Natural killer cell (primary cell): Measurements from ENCODE around the gene DNAJC13. TPM values are rescaled to one million over a fixed set of nuclear protein-coding genes. Genes with fewer than 3 reads are reported as not detected.

Experiments used
- ATAC-seq, 3 donors: fragments of 150-1000 bp in 2 of 3; fragments of 200-7000 bp in 1 of 3; cut with Tn5 transposase; 1 replicate in 1 of 3; 2 replicates in 2 of 3; pipeline ENCODE4 v1.10.0; 2021; ENCODE audit warnings: mild to moderate bottlenecking in 2 of 3, moderate library complexity in 2 of 3
- DNase-seq, 2 donors: peaks; one replicate each; pipeline versions ENCODE4 v3.0.0 to v3.0.0-alpha.2; 2013 to 2021; ENCODE audit warnings: mixed read lengths in 1 of 2
- H3K27ac ChIP-seq: one replicate; pipeline ENCODE4 v1.5.1; 2013; ENCODE audit warnings: mild to moderate bottlenecking, low read length
- H3K27me3 ChIP-seq: one replicate; pipeline ENCODE4 v1.6.1; 2013; ENCODE audit warnings: low read length; ENCODE audit not compliant: control insufficient read depth, insufficient read depth
- H3K36me3 ChIP-seq: one replicate; pipeline ENCODE4 v1.6.1; 2013; ENCODE audit warnings: low read length; ENCODE audit not compliant: control insufficient read depth, insufficient read depth
- H3K4me1 ChIP-seq: one replicate; pipeline ENCODE4 v1.6.1; 2013; ENCODE audit warnings: low read length; ENCODE audit not compliant: control insufficient read depth, insufficient read depth
- H3K4me3 ChIP-seq: one replicate; pipeline ENCODE4 v1.5.1; 2013; ENCODE audit warnings: low read length
- H3K9me3 ChIP-seq: one replicate; pipeline ENCODE4 v1.6.1; 2013; ENCODE audit warnings: low read length; ENCODE audit not compliant: control insufficient read depth, insufficient read depth
- H3K27ac Mint-ChIP-seq, 2 donors: one replicate each; pipeline ENCODE4 v1.8.0; 2022; ENCODE audit warnings: mild to moderate bottlenecking in 2 of 2, mixed read lengths in 2 of 2, moderate library complexity in 1 of 2
- H3K27me3 Mint-ChIP-seq, 2 donors: one replicate each; pipeline ENCODE4 v1.8.0; 2022; ENCODE audit warnings: low read depth in 2 of 2, mixed read lengths in 2 of 2
- H3K36me3 Mint-ChIP-seq: one replicate; pipeline ENCODE4 v1.8.0; 2022; ENCODE audit warnings: mixed read lengths
- H3K4me1 Mint-ChIP-seq, 2 donors: one replicate each; pipeline ENCODE4 v1.8.0; 2022; ENCODE audit warnings: mixed read lengths in 2 of 2
- H3K4me3 Mint-ChIP-seq: one replicate; pipeline ENCODE4 v1.8.0; 2022; ENCODE audit warnings: mild to moderate bottlenecking, moderate library complexity, mixed read lengths
- H3K9me3 Mint-ChIP-seq, 2 donors: one replicate each; pipeline ENCODE4 v1.8.0; 2022; ENCODE audit warnings: mixed read lengths in 2 of 2
- WGBS: methylation state at CpG from one replicate; pipeline ENCODE4 v1.1.7; 2013; ENCODE audit warnings: missing lambda C conversion rate; ENCODE audit not compliant: insufficient coverage; 5-methylcytosine and 5-hydroxymethylcytosine counted together
- intact Hi-C: fragments of 100-400 bp; cut with micrococcal nuclease; formaldehyde crosslinking; loops from one replicate; pipeline ENCODE4 v1.14.2; 2022
- total RNA-seq, 4 donors: library from RNA; stranded (reverse); fragments of 120-200 nt in 1 of 4; gene quantifications; one replicate each; pipeline versions ENCODE4 v1.2.3 to v1.2.4, GENCODE V29; 2013 to 2022
- TF ChIP-seq, protein P1 (sequence below): fragments of 200-600 bp; IDR thresholded peaks from one replicate; pipeline ENCODE4 v1.8.0; 2022; ENCODE audit warnings: antibody characterized with exemption

Gene DNAJC13
- total RNA-seq, 3 donors from 2014 or later (not counting 1 experiment from before 2014, with no cell fraction given): 30.5 to 44.0 (median 42.9) TPM

DNA sequence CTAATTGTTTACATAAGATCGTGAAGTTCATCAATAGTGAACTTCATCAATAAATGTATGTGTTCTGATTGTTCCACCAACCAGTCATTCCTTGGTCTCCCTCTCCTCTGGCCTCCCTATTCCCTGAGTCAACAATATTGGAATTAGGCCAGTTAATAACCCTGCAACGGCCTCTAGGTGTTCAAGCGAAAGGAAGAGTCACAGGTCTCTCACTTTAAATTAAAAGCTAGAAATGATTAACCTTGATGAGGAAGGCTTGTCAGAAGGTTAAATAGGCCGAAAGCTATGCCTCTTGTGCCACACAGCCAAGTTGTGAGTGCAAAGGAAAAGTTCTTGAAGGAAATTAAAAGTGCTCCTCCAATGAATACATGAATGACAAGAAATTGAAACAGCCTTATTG, 90.4 kb downstream of the DNAJC13 start:
- no peaks in the 10 kb centered on the region for H3K4me1 ChIP-seq
- 100% methylated on average over 4 of the region's 4 CpGs for WGBS
- no peaks in the 10 kb centered on the region for H3K27me3 ChIP-seq
- ATAC-seq (no peak), DNase-seq (no peak)
- no peak overlapping the region for H3K27ac ChIP-seq
- no peaks in the 10 kb centered on the region for H3K9me3 ChIP-seq
- Mint-ChIP-seq H3K9me3 (no peaks in the 10 kb centered on the region), H3K4me3 (no peak overlapping the region), H3K27ac (no peak overlapping the region), H3K4me1 (no peaks in the 10 kb centered on the region), H3K27me3 (no peaks in the 10 kb centered on the region), H3K36me3 (peaks cover 35% of the 10 kb centered on the region)
- TF ChIP-seq, protein P1, sequence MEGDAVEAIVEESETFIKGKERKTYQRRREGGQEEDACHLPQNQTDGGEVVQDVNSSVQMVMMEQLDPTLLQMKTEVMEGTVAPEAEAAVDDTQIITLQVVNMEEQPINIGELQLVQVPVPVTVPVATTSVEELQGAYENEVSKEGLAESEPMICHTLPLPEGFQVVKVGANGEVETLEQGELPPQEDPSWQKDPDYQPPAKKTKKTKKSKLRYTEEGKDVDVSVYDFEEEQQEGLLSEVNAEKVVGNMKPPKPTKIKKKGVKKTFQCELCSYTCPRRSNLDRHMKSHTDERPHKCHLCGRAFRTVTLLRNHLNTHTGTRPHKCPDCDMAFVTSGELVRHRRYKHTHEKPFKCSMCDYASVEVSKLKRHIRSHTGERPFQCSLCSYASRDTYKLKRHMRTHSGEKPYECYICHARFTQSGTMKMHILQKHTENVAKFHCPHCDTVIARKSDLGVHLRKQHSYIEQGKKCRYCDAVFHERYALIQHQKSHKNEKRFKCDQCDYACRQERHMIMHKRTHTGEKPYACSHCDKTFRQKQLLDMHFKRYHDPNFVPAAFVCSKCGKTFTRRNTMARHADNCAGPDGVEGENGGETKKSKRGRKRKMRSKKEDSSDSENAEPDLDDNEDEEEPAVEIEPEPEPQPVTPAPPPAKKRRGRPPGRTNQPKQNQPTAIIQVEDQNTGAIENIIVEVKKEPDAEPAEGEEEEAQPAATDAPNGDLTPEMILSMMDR: no peak
- no peak overlapping the region for H3K4me3 ChIP-seq
- intact Hi-C loops: no loop called here
- peaks cover 85% of the 10 kb centered on the region for H3K36me3 ChIP-seq

DNA sequence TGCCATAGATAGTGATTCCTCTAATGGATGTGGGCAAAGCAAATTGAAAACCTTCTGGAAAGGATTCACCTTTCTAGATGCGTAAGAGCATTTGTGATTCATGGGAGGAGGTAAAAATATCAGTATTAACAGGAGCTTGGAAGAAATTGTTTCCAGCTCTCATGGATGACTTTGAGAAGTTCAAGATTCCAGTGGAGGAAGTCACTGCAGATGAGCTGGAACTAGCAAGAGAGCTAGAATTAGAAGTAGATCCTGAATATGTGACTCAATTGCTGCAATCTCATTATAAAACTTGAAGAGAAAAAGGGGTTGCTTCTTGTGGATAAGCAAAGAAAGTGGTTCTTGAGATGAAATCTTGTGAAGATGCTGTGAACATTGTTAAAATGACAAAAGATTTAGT, 91.8 kb downstream of the DNAJC13 start:
- peaks cover 27% of the 10 kb centered on the region for H3K36me3 Mint-ChIP-seq
- WGBS: 100% methylated on average over 1 of the region's 1 CpG
- peaks cover 85% of the 10 kb centered on the region for H3K36me3 ChIP-seq
- TF ChIP-seq, protein P1: no peak
- no peaks in the 10 kb centered on the region for H3K9me3 Mint-ChIP-seq
- DNase-seq: no peak
- H3K27ac ChIP-seq: no peak overlapping the region
- intact Hi-C loops: no loop called here
- H3K27ac Mint-ChIP-seq: no peak overlapping the region
- no peak overlapping the region for H3K4me3 Mint-ChIP-seq
- H3K4me3 ChIP-seq: no peak overlapping the region
- H3K27me3 ChIP-seq: no peaks in the 10 kb centered on the region
- no peaks in the 10 kb centered on the region for H3K27me3 Mint-ChIP-seq
- ATAC-seq: no peak
- H3K4me1 ChIP-seq: no peaks in the 10 kb centered on the region
- H3K4me1 Mint-ChIP-seq: no peaks in the 10 kb centered on the region
- H3K9me3 ChIP-seq: no peaks in the 10 kb centered on the region

DNA sequence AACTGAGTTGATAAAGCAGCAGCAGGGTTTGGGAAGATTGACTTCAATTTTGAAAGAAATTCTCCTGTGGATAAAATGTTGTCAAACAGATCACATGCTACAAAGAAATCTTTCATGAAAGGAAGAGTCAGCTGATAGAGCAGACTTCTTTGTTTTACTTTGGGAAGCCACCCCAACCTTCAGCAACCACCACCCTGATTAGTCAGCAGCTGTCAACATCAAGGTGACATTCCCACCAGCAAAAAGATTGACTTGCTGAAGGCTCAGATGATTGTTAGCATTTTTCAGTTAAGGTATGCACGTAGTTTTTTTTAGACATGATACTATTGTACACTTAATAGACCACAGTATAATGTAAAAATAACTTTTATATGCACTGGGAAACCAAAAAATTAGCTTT, 92.2 kb downstream of the DNAJC13 start:
- intact Hi-C loops: no loop called here
- Mint-ChIP-seq H3K9me3 (no peaks in the 10 kb centered on the region), H3K36me3 (peaks cover 30% of the 10 kb centered on the region), H3K4me1 (no peaks in the 10 kb centered on the region), H3K27me3 (no peaks in the 10 kb centered on the region), H3K27ac (no peak overlapping the region), H3K4me3 (no peak overlapping the region)
- TF ChIP-seq, protein P1: no peak
- Histone ChIP-seq H3K4me1 (no peaks in the 10 kb centered on the region), H3K27me3 (no peaks in the 10 kb centered on the region), H3K27ac (no peak overlapping the region), H3K36me3 (peaks cover 85% of the 10 kb centered on the region), H3K9me3 (no peaks in the 10 kb centered on the region), H3K4me3 (no peak overlapping the region)
- no peak for DNase-seq
- no peak for ATAC-seq
- WGBS: no CpG with 5 or more reads among the region's 1 CpG

DNA sequence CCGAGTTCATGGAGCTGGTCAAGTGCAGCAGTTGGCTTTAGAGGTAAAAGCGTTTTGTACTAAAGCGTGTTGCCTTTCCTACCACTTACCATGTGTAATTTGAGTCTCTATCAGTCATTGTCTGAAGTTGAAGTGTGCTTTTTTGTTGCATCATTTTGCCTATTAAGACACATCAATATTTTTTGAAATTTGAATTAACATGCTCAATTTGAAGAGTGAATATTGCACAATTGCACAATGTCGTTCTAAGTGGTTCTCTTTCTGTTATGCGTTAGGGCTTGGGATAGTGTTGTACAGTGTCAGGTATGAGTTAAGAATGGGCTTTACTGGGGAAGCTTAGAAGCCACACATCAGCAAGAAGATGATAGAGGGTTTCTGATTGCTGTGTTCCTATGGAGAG, 95.8 kb downstream of the DNAJC13 start:
- H3K4me3 ChIP-seq: no peak overlapping the region
- Mint-ChIP-seq H3K27me3 (no peaks in the 10 kb centered on the region), H3K36me3 (peaks cover 15% of the 10 kb centered on the region), H3K4me3 (no peak overlapping the region), H3K4me1 (no peaks in the 10 kb centered on the region), H3K27ac (no peak overlapping the region), H3K9me3 (no peaks in the 10 kb centered on the region)
- H3K27me3 ChIP-seq: no peaks in the 10 kb centered on the region
- TF ChIP-seq, protein P1: no peak
- ATAC-seq (no peak), DNase-seq (no peak)
- H3K27ac ChIP-seq: no peak overlapping the region
- WGBS: 100% methylated on average over 2 of the region's 5 CpGs
- intact Hi-C loops: no loop called here
- H3K36me3 ChIP-seq: peaks cover 89% of the 10 kb centered on the region
- no peaks in the 10 kb centered on the region for H3K4me1 ChIP-seq
- no peaks in the 10 kb centered on the region for H3K9me3 ChIP-seq
